Daoy (cell line): ENCODE measurements around the gene RPL15. TPM values are rescaled to one million over a fixed set of nuclear protein-coding genes. Genes with fewer than 3 reads are reported as not detected.
A peak's percentile ranks its signal among the peaks of the same experiment; 100 is the strongest.

ENCODE experiments used
- DNase-seq: peaks from one replicate; pipeline ENCODE4 v3.0.0-alpha.2; 2015; ENCODE audit warnings: low read depth
- total RNA-seq: library from RNA; depleted of rRNA; stranded (reverse); fragments of >200 nt; shearing (Covaris generic); gene quantifications from 2 replicates; pipeline ENCODE4 v1.2.3, GENCODE V29; 2014; rRNA removed

Gene RPL15
- total RNA-seq, 1 experiment from 2014 or later: 2,616 TPM

DNA sequence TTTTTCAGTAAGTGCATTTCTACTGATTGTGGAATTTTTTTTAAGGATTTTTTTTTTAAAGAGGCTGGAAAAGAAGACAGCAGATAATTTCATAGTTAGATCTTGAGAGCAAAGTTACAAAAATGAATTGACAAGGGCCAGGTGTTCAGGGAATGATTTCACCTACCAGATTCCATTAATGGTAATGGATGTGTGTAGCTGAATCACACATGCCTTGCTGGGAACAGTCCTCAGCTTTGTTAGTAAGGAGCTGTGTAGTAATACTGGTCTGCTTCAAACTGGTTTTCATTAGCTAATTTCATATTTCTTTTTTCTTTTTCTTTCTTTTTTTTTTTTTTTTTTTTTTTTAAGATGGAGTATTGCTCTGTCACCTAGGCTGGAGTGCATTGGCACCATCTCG is 44.1 kb downstream of the RPL15 start:
- no peak for DNase-seq

DNA sequence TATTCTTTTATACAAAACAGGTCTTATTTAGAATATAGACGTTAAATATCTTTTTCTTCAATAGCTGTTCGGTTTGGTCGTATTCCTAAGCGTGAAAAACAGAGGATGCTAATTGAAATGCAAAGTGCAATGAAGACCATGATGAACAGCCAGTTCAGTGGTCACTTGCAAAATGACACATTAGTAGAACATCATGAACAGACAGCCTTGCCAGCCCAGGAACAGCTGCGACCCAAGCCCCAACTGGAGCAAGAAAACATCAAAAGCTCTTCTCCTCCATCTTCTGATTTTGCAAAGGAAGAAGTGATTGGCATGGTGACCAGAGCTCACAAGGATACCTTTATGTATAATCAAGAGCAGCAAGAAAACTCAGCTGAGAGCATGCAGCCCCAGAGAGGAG is 45.0 kb downstream of the RPL15 start:
- no peak for DNase-seq

DNA sequence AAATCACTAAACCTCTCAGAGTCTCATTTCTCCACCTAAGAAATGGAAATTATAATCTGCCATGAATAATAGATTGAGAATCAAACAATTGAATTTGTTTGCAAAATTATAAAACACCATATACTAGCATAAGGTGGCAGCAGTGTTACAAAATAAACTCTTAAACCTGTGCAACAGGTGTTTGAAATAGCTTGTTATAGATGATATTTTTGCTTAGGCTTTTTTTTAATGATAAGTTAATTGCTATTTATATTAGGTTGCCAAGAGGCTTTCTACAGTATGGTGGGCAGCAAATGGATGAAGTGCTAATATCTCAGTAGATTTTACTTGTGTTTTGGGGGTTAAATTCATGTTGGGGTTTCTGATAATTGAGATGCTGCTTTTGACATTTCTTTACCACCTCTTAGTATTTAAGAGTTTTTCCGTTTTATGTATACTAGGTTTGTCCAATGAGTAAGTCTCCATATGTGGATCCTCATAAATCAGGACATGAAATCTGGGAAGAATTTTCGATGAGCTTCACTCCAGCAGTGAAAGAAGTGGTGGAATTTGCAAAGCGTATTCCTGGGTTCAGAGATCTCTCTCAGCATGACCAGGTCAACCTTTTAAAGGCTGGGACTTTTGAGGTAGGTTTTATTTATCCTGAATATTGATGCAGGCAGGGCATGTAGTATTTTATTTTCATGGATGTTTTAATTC is 47.8 kb downstream of the RPL15 start:
- no peak for DNase-seq

- DNase-seq: no peak
Measured at GRCh38 chr3:23966328-23966727, 49.4 kb downstream of the RPL15 start.

- DNase-seq: peak; percentile 20
Measured at GRCh38 chr3:23968463-23969184, 51.7 kb downstream of the RPL15 start.

DNA sequence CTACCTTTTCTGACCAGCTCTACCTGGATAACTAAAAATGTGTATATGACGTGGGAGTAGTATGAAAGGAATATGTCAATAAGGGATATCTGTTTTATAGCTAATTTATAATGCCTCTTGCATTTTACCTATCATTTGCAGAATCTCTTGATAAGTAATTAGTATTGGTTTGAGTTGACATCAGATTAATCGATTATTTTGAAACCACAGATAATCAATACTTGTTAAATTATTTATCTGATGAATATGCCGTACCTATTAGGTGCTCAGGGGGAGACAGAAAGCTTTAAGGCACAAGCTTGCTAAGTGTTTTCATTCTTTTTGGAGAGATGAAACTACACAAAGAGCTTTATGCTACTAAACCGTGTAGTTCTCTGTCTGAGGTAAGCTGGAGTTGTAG is 52.5 kb downstream of the RPL15 start:
- no peak for DNase-seq

Other genes with a start within 250 kb of the RPL15 start
- 65.8 and 80.3 TPM in 2 replicates for gene UBE2E1, start 111.2 kb upstream of the RPL15 start, total RNA-seq
- gene NKIRAS1, start 142 bp upstream of the RPL15 start, total RNA-seq: 13.8 and 24.5 TPM in 2 replicates
- gene NR1D2, start 28.2 kb downstream of the RPL15 start, total RNA-seq: 11.0 and 14.9 TPM in 2 replicates